Activated CD4-positive, alpha-beta T cell treated with anti-CD3 and anti-CD28 coated beads, Interleukin-2, amount 50 U/mL, for 24 hours (primary cell): Measurements from ENCODE around the gene ITGA8.
"Not testable (repeated sequence)": the region's sequence is repeated elsewhere in the genome, so short reads cannot be mapped to it uniquely, and the experiment has no call there.

ENCODE experiments used
- DNase-seq, 2 donors: peaks; one replicate each; pipeline ENCODE4 v3.0.0-alpha.2; 2020; ENCODE audit warnings: low read depth in 1 of 2, low spot score in 1 of 2

ITGA8 gene

GRCh38 chr10:15620836-15621515, 98.7 kb downstream of the ITGA8 start:
- no peak for DNase-seq

DNA sequence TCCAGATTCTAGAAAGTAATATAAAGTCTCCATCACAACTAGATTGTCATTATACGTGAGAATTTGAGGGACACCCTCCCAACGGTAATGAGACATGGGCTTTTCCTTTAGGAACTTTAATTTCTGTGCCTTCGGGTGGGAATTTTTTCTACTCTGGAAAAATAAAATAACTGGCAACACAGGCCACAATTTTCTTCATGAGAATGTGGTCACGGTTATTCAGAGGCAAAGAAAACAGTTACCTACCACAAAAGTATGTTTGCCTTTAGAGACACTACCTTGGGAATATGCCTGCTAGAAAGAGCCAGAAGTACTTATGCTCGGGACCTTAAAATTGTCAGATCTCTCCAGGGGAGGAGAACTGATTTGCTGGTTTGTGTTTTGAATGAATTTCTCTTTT, 99.4 kb downstream of the ITGA8 start:
- DNase-seq = no peak

DNA sequence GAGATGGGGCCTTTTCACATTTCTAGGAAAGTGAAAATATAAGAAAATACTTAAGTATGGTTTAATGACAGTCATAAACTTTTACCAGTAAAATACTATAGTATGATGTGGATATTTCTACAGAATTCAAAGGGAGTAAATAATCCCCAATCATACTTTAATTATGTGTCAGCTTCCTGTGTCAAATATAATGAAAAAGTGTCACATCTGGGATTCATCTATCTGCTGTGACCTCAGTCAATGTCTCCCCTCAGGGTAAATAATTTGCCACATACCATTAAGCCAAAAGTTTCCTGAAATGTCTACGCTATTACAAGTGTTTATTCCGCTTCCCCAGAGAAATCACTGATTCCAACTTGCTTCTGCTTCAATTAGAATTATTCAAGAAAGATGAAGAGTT, 110.5 kb downstream of the ITGA8 start:
- no peak for DNase-seq

- no peak for DNase-seq
Observed at GRCh38 chr10:15606377-15606776, 113.3 kb downstream of the ITGA8 start.

DNA sequence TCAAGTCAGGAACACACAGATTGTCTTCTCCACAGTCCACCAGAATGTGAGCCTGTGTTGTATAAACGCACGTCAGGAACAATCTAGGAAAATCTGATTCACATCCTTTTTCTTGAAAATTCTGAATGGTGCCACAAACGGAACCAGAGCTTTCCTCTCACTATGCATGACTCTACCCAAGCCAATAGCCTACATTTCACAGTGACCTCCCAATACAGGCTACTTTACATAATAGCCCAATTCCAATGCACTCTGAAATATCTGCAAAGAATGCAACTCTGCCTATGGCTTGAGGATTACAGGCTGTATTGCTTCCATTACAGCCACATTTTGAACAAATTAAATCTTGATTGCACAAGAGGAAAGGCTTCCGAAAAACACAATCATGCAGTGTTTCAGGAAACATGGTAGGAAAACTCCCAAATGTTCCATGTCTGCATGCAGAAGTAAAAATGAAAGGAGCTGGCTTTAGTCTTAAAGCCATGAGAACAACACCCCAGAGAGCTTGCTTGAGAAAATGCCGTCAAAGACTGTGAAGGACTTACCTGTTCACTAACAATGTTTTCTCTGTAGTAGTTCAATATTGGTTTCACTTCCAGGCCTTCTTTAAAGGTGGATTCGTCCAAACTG, 113.9 kb downstream of the ITGA8 start:
- DNase-seq = no peak

GRCh38 chr10:15603446-15604011, 116.2 kb downstream of the ITGA8 start:
- DNase-seq = no peak

DNA sequence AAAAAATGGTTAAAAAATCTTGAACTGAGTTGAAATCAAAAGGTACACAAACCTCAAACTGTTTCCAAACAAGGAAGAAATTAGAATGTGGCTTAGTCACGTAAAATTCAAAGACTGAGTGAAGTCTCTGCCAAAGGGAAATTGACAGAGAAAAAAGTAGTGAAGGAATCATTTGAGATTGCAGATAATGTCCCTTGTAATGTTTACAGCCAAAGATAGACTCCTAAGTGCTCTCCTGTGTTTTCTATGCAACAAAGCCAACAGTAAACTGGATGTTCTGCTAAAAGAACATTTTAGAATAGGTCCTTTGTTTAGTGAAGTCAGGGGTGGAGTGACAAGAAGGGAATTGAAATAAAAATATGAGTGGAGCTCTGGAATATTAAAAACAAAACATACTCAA, 117.9 kb downstream of the ITGA8 start:
- DNase-seq = no peak

DNA sequence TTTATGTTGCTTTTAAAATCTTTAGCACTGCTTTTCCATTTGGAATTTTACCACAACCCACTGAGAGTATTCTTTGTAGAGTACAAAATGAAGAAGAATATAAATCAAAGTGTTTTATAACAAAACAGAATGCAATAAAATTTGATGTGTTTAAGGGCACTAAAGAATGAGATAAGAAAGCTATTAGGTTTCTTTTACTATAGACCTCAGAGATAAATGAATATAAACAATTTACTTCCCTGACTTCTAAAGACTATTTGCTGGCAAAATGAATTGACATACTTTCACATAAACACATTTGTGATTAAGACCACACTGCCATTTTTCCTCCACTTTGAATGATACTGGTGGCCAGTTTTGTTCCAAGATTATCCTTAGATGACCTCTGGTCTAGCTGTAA, 124.5 kb downstream of the ITGA8 start:
- no peak for DNase-seq

GRCh38 chr10:15591937-15592336, 127.8 kb downstream of the ITGA8 start:
- DNase-seq = no peak

- DNase-seq = no peak
Observed at GRCh38 chr10:15591431-15591830, 128.3 kb downstream of the ITGA8 start.

- DNase-seq = no peak
Observed at GRCh38 chr10:15588635-15589508, 130.8 kb downstream of the ITGA8 start.

DNA sequence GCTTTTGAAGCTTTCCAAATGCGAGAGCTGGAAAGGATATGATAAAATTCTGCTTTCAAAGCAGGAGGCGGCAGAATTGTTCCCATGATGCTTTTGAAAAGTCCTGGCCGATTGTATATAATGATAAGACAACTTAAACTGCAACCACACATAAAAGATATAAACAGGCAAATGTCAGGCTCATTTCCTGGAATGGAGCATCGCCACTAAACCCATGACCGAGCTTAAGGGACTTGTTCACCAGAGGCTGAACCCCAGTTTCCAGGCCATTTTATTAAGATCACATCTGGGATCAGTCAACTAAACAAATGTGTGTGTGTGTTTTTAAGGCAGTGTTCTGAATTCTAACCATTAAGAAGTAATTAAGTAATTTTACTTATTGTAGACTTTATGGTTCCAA, 131.6 kb downstream of the ITGA8 start:
- DNase-seq = no peak

- no peak for DNase-seq
Observed at GRCh38 chr10:15587271-15587670, 132.5 kb downstream of the ITGA8 start.

- peak in 1 of 2 donors; percentile 8 for DNase-seq
Observed at GRCh38 chr10:15585303-15585715, 134.4 kb downstream of the ITGA8 start.

DNA sequence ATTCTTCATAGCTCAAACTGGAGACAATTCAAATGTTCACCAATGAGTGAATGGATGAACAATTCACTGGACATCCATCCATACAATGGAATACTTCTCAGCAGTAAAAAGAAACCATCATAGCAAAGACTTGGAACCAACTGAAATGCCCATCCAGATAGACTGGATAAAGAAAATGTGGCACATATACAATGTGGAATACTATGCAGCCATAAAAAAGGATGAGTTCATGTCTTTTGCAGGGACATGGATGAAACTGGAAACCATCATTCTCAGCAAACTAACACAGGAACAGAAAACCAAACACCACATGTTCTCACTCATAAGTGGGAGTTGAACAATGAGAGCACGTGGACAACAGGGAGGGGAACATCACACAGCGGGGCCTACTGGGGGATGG, 136.8 kb downstream of the ITGA8 start:
- not testable (repeated sequence) for DNase-seq

- no peak for DNase-seq
Observed at GRCh38 chr10:15579605-15580004, 140.1 kb downstream of the ITGA8 start.

GRCh38 chr10:15572531-15573045, 147.1 kb downstream of the ITGA8 start:
- no peak for DNase-seq

DNA sequence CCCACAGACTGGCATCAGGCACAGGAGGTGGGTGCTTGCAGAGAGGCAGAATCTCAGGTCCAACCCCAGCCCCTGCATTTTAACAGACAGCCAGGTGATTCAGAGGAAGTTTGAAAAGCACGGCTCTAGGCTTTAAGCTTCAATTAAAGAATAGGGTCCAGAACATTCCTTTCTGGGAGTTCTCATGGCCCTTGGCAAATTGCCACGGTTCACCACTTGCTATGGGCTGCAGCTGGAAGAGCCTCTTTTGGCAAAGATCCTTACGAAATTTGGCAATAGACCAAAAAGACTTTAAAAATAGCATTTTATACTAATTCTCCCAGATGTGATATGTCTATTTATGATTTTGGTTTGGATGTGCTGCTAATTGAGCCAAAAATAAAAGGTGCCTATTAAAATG, 148.1 kb downstream of the ITGA8 start:
- DNase-seq = no peak

- no peak for DNase-seq
Observed at GRCh38 chr10:15570738-15571339, 148.9 kb downstream of the ITGA8 start.

DNA sequence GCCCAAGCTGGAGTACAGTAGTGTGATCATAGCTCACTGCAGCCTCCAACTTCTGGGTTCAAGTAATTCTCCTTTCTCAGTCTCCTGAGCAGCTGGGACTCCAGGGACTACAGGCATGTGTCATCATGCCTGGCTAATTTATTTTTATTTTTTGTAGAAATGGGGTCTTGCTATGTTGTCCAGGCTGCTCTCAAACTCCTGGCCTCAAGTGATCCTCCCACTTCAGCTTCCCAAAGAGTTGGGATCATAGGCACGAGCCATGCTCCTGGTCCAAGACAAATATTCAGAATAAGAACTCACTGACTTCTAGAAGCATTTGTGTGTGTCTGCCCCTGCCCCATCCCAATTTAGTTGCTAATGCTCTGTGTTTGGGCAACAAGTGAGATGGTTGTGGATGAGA, 151.8 kb downstream of the ITGA8 start:
- no peak for DNase-seq

GRCh38 chr10:15563246-15563645, 156.5 kb downstream of the ITGA8 start:
- no peak for DNase-seq
